ENCODE data around the gene ITPR1. TPM values are rescaled to one million over a fixed set of nuclear protein-coding genes. Genes with fewer than 3 reads are reported as not detected.

Gene ITPR1
- total RNA-seq, 4 donors from 2014 or later: 56.1 to 71.2 (median 61.9) TPM

GRCh38 chr3:4880850-4881249, 387.7 kb downstream of the ITPR1 start:
- Histone ChIP-seq H3K36me3 (no peaks in the 10 kb centered on the region), H3K4me1 (peaks cover 0 to 15% (median 0%) of the 10 kb centered on the region in 4 donors), H3K27ac (no peak overlapping the region), H3K27me3 (no peaks in the 10 kb centered on the region), H3K9me3 (no peaks in the 10 kb centered on the region), H3K4me3 (no peak overlapping the region)
- 79 to 82% methylated on average over 6 of the region's 6 CpGs for WGBS, 2 donors
- TF ChIP-seq, protein P1, sequence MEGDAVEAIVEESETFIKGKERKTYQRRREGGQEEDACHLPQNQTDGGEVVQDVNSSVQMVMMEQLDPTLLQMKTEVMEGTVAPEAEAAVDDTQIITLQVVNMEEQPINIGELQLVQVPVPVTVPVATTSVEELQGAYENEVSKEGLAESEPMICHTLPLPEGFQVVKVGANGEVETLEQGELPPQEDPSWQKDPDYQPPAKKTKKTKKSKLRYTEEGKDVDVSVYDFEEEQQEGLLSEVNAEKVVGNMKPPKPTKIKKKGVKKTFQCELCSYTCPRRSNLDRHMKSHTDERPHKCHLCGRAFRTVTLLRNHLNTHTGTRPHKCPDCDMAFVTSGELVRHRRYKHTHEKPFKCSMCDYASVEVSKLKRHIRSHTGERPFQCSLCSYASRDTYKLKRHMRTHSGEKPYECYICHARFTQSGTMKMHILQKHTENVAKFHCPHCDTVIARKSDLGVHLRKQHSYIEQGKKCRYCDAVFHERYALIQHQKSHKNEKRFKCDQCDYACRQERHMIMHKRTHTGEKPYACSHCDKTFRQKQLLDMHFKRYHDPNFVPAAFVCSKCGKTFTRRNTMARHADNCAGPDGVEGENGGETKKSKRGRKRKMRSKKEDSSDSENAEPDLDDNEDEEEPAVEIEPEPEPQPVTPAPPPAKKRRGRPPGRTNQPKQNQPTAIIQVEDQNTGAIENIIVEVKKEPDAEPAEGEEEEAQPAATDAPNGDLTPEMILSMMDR (IDR thresholded peaks at IDR 0.05): no peak
- TF ChIP-seq POLR2A (IDR thresholded peaks at IDR 0.05) (no peak), EP300 (IDR thresholded peaks at IDR 0.05) (no peak)
- DNase-seq (ENCODE audit: low spot score in 2 of 2): no peak

GRCh38 chr3:4882548-4882947, 389.4 kb downstream of the ITPR1 start:
- TF ChIP-seq, protein P1 (IDR thresholded peaks at IDR 0.05): no peak
- TF ChIP-seq POLR2A (IDR thresholded peaks at IDR 0.05) (no peak), EP300 (IDR thresholded peaks at IDR 0.05) (no peak)
- no peaks in the 10 kb centered on the region for H3K36me3 ChIP-seq
- 94 to 96% methylated on average over 4 of the region's 4 CpGs for WGBS, 2 donors
- H3K27ac ChIP-seq: no peak overlapping the region
- no peaks in the 10 kb centered on the region for H3K9me3 ChIP-seq
- H3K4me3 ChIP-seq: no peak overlapping the region
- no peaks in the 10 kb centered on the region for H3K27me3 ChIP-seq
- DNase-seq (ENCODE audit: low spot score in 2 of 2): no peak
- peaks cover 0 to 19% (median 0%) of the 10 kb centered on the region in 4 donors for H3K4me1 ChIP-seq

DNA sequence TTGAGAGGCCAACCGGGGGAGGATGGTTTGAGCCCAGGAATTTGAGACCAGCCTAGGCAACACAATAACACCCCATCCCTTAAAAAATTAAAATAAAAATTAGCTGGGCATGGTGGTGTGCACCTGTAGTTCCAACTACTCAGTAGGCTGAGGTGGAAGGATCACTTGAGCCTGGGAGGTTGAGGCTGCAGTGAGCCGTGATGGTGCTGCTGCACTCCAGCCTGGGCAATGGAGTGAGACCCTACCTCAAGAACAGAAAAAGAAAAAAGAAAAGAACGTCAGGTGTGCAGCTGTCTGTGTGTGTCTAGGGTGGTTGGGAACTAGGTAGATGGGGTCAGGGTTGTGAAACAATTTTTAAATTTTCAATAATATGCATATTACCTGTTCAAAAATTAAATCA, 389.9 kb downstream of the ITPR1 start:
- no peaks in the 10 kb centered on the region for H3K27me3 ChIP-seq
- no peak for DNase-seq (ENCODE audit: low spot score in 2 of 2)
- 93 to 99% methylated on average over 3 of the region's 3 CpGs for WGBS, 2 donors
- no peak overlapping the region for H3K4me3 ChIP-seq
- TF ChIP-seq, protein P1 (IDR thresholded peaks at IDR 0.05): no peak
- TF ChIP-seq EP300 (IDR thresholded peaks at IDR 0.05) (no peak), POLR2A (IDR thresholded peaks at IDR 0.05) (no peak)
- H3K9me3 ChIP-seq: no peaks in the 10 kb centered on the region
- no peak overlapping the region for H3K27ac ChIP-seq
- H3K36me3 ChIP-seq: no peaks in the 10 kb centered on the region
- peaks cover 0 to 19% (median 0%) of the 10 kb centered on the region in 4 donors for H3K4me1 ChIP-seq

DNA sequence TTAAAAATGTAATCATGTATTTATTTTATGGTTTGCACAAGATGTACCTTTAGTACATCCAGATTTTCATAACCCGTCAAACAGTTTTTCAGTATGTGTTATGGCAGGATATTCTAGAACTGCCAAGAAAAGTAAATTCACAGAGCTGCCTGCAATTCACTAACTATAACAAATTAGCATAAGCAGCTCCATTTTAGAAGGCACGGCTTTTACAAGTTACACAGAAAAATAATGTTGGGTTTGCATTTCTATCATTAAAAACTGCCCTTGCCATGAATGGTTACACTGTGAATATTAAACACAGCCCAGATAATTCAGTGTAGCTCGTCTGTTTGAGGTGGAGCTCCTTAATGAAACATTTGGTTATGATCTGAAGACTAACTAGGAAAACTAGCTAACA, 391.7 kb downstream of the ITPR1 start:
- Histone ChIP-seq H3K9me3 (no peaks in the 10 kb centered on the region), H3K36me3 (no peaks in the 10 kb centered on the region), H3K4me3 (peak overlapping the region in 1 of 4 donors; percentile 9), H3K27ac (peak overlapping the region in 3 of 4 donors; percentile 21 to 76 (median 47)), H3K4me1 (peaks cover 0 to 24% (median 0%) of the 10 kb centered on the region in 4 donors), H3K27me3 (no peaks in the 10 kb centered on the region)
- TF ChIP-seq, protein P1 (IDR thresholded peaks at IDR 0.05): no peak
- no peak for TF ChIP-seq EP300 (IDR thresholded peaks at IDR 0.05)
- TF ChIP-seq POLR2A (IDR thresholded peaks at IDR 0.05): no peak
- 51 to 55% methylated on average over 3 of the region's 3 CpGs for WGBS, 2 donors
- DNase-seq (ENCODE audit: low spot score in 2 of 2): no peak

DNA sequence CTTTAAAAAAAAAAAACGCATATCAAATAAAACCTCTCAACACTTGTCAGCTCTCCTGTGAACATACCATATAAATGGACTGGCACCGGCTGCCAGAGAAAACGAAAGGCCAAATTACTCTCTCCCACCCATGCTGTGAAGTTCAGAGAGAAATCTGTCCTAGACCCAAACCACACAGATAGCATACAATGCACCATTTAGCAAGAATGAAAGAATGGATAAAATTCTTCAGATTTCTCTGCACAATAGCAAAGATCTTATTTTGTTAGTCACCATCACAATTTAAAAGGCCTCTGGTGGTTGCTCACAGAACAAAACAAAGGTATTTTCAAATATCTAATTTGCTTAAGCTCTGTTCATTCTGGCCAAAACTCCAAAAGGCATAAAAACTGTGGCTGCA, 392.2 kb downstream of the ITPR1 start:
- Histone ChIP-seq H3K27ac (peak overlapping the region in 3 of 4 donors; percentile 21 to 76 (median 47)), H3K4me1 (peaks cover 0 to 24% (median 0%) of the 10 kb centered on the region in 4 donors), H3K27me3 (no peaks in the 10 kb centered on the region), H3K4me3 (peak overlapping the region in 1 of 4 donors; percentile 9), H3K36me3 (no peaks in the 10 kb centered on the region), H3K9me3 (no peaks in the 10 kb centered on the region)
- TF ChIP-seq POLR2A (IDR thresholded peaks at IDR 0.05): no peak
- TF ChIP-seq, protein P1 (IDR thresholded peaks at IDR 0.05): no peak
- no peak for TF ChIP-seq EP300 (IDR thresholded peaks at IDR 0.05)
- no peak for DNase-seq (ENCODE audit: low spot score in 2 of 2)
- 31 to 46% methylated on average over 3 of the region's 3 CpGs for WGBS, 2 donors
